ENCODE results near the gene LRPAP1. TPM values are rescaled to one million over a fixed set of nuclear protein-coding genes. Genes with fewer than 3 reads are reported as not detected.

The LRPAP1 gene
- total RNA-seq, 2 donors from 2014 or later = 175 to 270 TPM

DNA sequence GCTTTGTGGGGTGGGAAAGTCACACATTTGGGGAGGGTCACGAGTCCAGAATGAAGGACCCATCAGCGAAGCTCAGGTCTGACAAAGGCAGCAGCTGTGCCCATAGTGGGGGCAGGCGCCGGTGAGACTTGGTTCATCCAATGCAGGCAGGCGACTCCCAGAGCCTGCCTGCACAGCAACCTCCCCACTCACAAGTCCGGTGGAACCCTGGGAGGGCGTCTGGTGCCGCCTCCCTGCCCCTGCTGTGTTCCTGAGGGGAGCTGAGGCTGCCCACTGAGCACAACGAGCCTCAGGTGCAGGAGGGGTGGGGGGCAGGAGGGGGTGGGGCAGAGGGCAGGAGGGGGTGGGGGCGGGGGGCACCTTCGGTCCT, 13.7 kb downstream of the LRPAP1 start:
- Histone ChIP-seq H3K27me3 (replicated peaks; ENCODE audit: insufficient read depth) (no peaks in the 10 kb centered on the region), H3K27ac (no peak overlapping the region), H3K4me3 (no peak overlapping the region), H3K36me3 (peaks cover 14 to 19% of the 10 kb centered on the region in 2 donors), H3K9me3 (no peaks in the 10 kb centered on the region), H3K4me1 (replicated peaks) (no peaks in the 10 kb centered on the region)
- WGBS = 87% methylated on average over 11 of the region's 11 CpGs
- TF ChIP-seq, protein P1, sequence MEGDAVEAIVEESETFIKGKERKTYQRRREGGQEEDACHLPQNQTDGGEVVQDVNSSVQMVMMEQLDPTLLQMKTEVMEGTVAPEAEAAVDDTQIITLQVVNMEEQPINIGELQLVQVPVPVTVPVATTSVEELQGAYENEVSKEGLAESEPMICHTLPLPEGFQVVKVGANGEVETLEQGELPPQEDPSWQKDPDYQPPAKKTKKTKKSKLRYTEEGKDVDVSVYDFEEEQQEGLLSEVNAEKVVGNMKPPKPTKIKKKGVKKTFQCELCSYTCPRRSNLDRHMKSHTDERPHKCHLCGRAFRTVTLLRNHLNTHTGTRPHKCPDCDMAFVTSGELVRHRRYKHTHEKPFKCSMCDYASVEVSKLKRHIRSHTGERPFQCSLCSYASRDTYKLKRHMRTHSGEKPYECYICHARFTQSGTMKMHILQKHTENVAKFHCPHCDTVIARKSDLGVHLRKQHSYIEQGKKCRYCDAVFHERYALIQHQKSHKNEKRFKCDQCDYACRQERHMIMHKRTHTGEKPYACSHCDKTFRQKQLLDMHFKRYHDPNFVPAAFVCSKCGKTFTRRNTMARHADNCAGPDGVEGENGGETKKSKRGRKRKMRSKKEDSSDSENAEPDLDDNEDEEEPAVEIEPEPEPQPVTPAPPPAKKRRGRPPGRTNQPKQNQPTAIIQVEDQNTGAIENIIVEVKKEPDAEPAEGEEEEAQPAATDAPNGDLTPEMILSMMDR (IDR thresholded peaks at IDR 0.05) = no peak
- TF ChIP-seq POLR2A (IDR thresholded peaks at IDR 0.05) (no peak), POLR2AphosphoS5 (IDR thresholded peaks at IDR 0.05) (no peak)
- intact Hi-C loops (cut with DNase I) = no loop called here
- no peak for DNase-seq (ENCODE audit: low spot score)

DNA sequence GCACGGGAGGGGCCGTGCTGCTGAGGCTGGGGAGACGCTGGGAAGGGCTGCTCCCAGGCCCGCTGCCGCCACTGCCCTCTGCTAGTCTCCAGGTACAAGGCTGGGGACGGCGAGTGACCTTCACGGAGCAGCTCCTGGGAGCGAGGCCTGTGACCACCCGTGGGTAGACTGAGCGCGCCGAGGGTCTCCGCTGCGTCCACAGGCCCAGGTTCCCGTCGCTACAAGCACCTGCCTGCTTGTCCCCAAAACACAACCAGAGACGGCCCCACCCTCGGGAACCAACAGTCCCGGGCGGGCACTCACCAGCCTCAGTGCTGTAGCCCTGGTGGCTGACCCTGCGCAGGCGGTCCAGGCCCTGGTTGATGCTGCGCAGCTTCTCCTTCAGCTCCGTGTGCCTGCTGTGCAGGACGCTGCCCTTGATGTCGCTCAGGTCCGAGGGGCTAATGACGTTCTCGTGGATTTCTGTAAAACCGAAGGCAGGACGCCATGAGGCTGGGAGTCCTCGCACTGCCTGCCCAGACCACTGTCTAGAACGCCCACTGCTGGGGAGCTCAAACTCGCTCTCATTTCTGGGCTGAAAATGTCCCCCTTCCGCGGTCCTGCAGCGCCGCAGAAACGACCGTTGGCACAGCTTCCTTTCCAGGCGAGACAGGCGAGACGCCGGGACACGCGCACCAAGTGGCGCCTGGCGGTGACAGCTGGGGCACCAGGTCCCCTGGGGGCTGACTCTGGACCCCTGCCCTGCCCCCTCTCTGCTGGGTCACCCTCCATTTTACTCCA, 14.3 kb downstream of the LRPAP1 start:
- TF ChIP-seq, protein P1 (IDR thresholded peaks at IDR 0.05) = no peak
- TF ChIP-seq POLR2A (IDR thresholded peaks at IDR 0.05) (no peak), POLR2AphosphoS5 (IDR thresholded peaks at IDR 0.05) (no peak)
- intact Hi-C loops (cut with DNase I) = no loop called here
- Histone ChIP-seq H3K9me3 (no peaks in the 10 kb centered on the region), H3K27ac (no peak overlapping the region), H3K27me3 (replicated peaks; ENCODE audit: insufficient read depth) (no peaks in the 10 kb centered on the region), H3K4me1 (replicated peaks) (no peaks in the 10 kb centered on the region), H3K36me3 (peaks cover 14 to 18% of the 10 kb centered on the region in 2 donors), H3K4me3 (no peak overlapping the region)
- WGBS = 92% methylated on average over 48 of the region's 49 CpGs
- no peak for DNase-seq (ENCODE audit: low spot score)

DNA sequence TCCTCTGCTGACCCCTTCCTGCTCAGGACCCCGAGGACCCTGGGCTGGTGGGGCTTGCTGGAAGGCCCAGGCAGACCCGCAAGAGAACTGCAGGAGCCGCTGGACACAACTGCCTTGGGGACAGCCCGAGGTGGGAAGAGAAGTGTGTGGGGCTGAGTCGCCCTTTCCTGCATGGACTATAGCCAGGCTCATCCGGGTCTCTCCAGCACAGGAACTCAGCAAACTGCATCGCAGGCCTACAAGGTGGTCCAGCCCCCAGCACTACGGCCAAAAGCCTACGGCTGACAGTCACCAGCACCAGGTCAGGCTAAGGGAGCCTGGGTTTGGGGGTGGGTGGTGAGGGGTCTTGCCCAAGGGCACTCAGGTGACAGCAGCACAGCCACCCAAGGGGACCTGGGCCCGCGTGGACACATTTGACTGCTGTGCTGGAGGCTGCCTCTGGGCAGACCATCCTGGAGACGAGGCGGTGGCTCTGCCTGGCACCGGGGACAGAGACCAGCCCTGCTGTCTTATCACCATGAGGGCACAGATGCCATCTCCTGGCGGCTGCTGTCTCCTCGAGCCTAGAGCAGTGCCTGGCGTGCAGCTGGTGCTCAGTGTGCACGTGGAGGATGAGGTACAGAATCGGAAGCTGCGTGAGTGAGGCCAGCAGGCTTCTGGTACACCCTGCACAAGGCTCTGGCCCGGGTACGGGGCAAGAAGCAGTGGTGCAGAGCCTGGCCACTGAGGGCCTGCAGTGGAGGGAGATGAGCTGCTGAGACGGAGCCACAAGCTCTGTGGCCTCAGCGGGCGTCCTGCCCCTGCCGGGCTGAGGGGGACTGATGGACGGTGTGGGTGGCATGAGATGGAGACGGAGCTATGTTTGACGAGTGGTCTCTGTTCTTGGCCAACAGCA, 15.1 kb downstream of the LRPAP1 start:
- no peak for DNase-seq (ENCODE audit: low spot score)
- TF ChIP-seq, protein P1 (IDR thresholded peaks at IDR 0.05) = no peak
- TF ChIP-seq POLR2A (IDR thresholded peaks at IDR 0.05) (no peak), POLR2AphosphoS5 (IDR thresholded peaks at IDR 0.05) (no peak)
- H3K36me3 ChIP-seq = peaks cover 14 to 18% of the 10 kb centered on the region in 2 donors
- no peaks in the 10 kb centered on the region for H3K4me1 ChIP-seq (replicated peaks)
- H3K9me3 ChIP-seq = no peaks in the 10 kb centered on the region
- no peak overlapping the region for H3K27ac ChIP-seq
- WGBS = 90% methylated on average over 29 of the region's 29 CpGs
- no peak overlapping the region for H3K4me3 ChIP-seq
- no peaks in the 10 kb centered on the region for H3K27me3 ChIP-seq (replicated peaks; ENCODE audit: insufficient read depth)
- intact Hi-C loops (cut with DNase I) = no loop called here

DNA sequence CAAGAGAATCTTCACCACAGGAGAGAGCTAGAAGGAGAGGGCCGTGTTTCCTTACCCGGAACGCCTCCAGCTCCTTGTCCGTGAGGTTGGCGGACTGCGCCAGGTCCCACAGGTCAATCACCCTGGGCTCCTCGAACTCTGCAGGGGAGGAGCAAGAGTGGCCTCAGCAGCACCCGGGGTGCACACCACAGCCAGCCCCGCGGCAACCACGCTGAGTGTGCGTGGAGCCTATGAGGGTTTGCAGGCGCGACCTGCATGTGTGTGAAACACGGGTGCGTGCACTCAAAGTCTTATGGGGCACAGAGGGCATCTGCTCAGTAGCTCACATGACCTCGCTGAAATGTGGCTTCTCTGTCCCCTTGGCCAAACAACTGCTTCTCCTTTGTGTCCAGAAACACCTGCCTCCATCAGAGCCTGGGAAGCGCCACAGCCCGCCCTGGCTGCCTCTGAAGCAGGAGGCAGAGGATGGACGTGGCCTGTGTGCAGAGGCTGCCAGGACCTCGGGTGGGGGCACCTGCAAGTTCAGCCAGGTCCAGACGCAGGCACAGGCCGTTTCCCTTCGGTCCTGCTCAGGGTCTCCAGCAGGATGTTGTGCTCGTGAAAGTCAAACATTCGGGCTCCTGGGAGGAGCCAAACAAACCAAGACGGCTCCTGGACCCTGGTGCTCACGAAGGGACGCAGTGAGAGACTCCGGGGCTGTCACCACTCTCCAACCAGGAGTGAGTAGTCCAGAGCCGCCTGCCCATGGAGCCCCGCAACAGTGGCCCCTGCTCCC, 16.0 kb downstream of the LRPAP1 start:
- no peak overlapping the region for H3K4me3 ChIP-seq
- TF ChIP-seq, protein P1 (IDR thresholded peaks at IDR 0.05) = no peak
- TF ChIP-seq POLR2A (IDR thresholded peaks at IDR 0.05) (no peak), POLR2AphosphoS5 (IDR thresholded peaks at IDR 0.05) (no peak)
- intact Hi-C loops (cut with DNase I) = no loop called here
- no peaks in the 10 kb centered on the region for H3K4me1 ChIP-seq (replicated peaks)
- no peak overlapping the region for H3K27ac ChIP-seq
- H3K27me3 ChIP-seq (replicated peaks; ENCODE audit: insufficient read depth) = no peaks in the 10 kb centered on the region
- WGBS = 86% methylated on average over 32 of the region's 32 CpGs
- H3K36me3 ChIP-seq = peaks cover 14 to 18% of the 10 kb centered on the region in 2 donors
- no peak for DNase-seq (ENCODE audit: low spot score)
- no peaks in the 10 kb centered on the region for H3K9me3 ChIP-seq

Data from prostate gland (tissue), 2 donors.